ENCODE measurements around the gene PDE7B. TPM values are rescaled to one million over a fixed set of nuclear protein-coding genes. Genes with fewer than 3 reads are reported as not detected.

Gene PDE7B
- total and polyA plus RNA-seq, 2 donors (not counting 1 experiment from before 2014, with no cell fraction given), result 2.6 to 7.5 TPM

GRCh38 chr6:136083540-136083939 lies 232.0 kb downstream of the PDE7B start:
- Histone ChIP-seq H3K27me3 (replicated peaks in 1 of 4; ENCODE audit: control extremely low read depth in 1 of 4, control insufficient read depth in 3 of 4, insufficient read depth in 4 of 4, low read length in 3 of 4) (no peaks in the 10 kb centered on the region), H3K9ac (ENCODE audit: low read length) (no peak overlapping the region), H3K79me2 (ENCODE audit: control insufficient read depth, insufficient read depth, low read length) (no peaks in the 10 kb centered on the region), H3K36me3 (replicated peaks in 1 of 2; ENCODE audit: control extremely low read depth in 1 of 2, control insufficient read depth in 1 of 2, extremely low read depth in 1 of 2, insufficient read depth in 2 of 2, low read length in 1 of 2) (no peaks in the 10 kb centered on the region), H3K4me1 (ENCODE audit: control insufficient read depth in 2 of 2, insufficient read depth in 2 of 2, low read length in 2 of 2) (no peaks in the 10 kb centered on the region), H4K20me1 (ENCODE audit: control insufficient read depth, insufficient read depth, low read length, poor library complexity, severe bottlenecking) (no peaks in the 10 kb centered on the region), H2AFZ (ENCODE audit: insufficient read depth, low read depth, low read length, poor library complexity, severe bottlenecking) (no peak overlapping the region), H3K4me3 (ENCODE audit: control extremely low read depth in 1 of 5, extremely low read depth in 1 of 5, insufficient read depth in 1 of 5, low read depth in 2 of 5, low read length in 4 of 5) (no peak overlapping the region), H3K4me2 (replicated peaks; ENCODE audit: low read depth, low read length, poor library complexity, severe bottlenecking) (no peak overlapping the region), H3K27ac (ENCODE audit: low read length in 2 of 2) (no peak overlapping the region), H3K9me3 (ENCODE audit: control extremely low read depth in 1 of 3, control insufficient read depth in 2 of 3, insufficient read depth in 1 of 3, low read length in 2 of 3) (no peaks in the 10 kb centered on the region)
- H3K4me1 Mint-ChIP-seq, result no peaks in the 10 kb centered on the region
- ATAC-seq (ENCODE audit: low read depth) (no peak), DNase-seq (no peak)
- no peaks in the 10 kb centered on the region for H3K9me3 Mint-ChIP-seq (ENCODE audit: insufficient read depth)
- POLR2A ChIA-PET, result no interaction called here
- H3K27ac Mint-ChIP-seq, result no peak overlapping the region
- no peak overlapping the region for H3K4me3 Mint-ChIP-seq
- TF ChIP-seq EZH2 (IDR thresholded peaks at IDR 0.05; ENCODE audit: borderline replicate concordance, insufficient read depth, low read depth, low read length, poor library complexity, severe bottlenecking) (no peak), CTCF (IDR thresholded peaks at IDR 0.05) (no peak)
- CTCF ChIA-PET, result no interaction called here
- intact Hi-C loops (cut with micrococcal nuclease), result no loop called here
- H3K27me3 Mint-ChIP-seq, result no peaks in the 10 kb centered on the region

- no peak overlapping the region for H3K4me3 Mint-ChIP-seq
- WGBS (ENCODE audit: insufficient coverage), result no CpG with 5 or more reads among the region's 1 CpG
- H3K4me1 Mint-ChIP-seq, result no peaks in the 10 kb centered on the region
- H3K4me1 ChIP-seq (ENCODE audit: control insufficient read depth in 2 of 2, insufficient read depth in 2 of 2, low read length in 2 of 2), result no peaks in the 10 kb centered on the region
- H3K79me2 ChIP-seq (ENCODE audit: control insufficient read depth, insufficient read depth, low read length), result no peaks in the 10 kb centered on the region
- no peak for TF ChIP-seq EZH2 (IDR thresholded peaks at IDR 0.05; ENCODE audit: borderline replicate concordance, insufficient read depth, low read depth, low read length, poor library complexity, severe bottlenecking)
- no peak for TF ChIP-seq CTCF (IDR thresholded peaks at IDR 0.05)
- H4K20me1 ChIP-seq (ENCODE audit: control insufficient read depth, insufficient read depth, low read length, poor library complexity, severe bottlenecking), result no peaks in the 10 kb centered on the region
- no peak overlapping the region for H3K27ac Mint-ChIP-seq
- no peak overlapping the region for H3K9ac ChIP-seq (ENCODE audit: low read length)
- ATAC-seq (ENCODE audit: low read depth), result no peak
- no peaks in the 10 kb centered on the region for H3K27me3 ChIP-seq (replicated peaks in 1 of 4; ENCODE audit: control extremely low read depth in 1 of 4, control insufficient read depth in 3 of 4, insufficient read depth in 4 of 4, low read length in 3 of 4)
- no peaks in the 10 kb centered on the region for H3K9me3 ChIP-seq (ENCODE audit: control extremely low read depth in 1 of 3, control insufficient read depth in 2 of 3, insufficient read depth in 1 of 3, low read length in 2 of 3)
- ChIA-PET CTCF (no interaction called here), POLR2A (no interaction called here)
- no peak for DNase-seq
- no peak overlapping the region for H3K4me3 ChIP-seq (ENCODE audit: control extremely low read depth in 1 of 5, extremely low read depth in 1 of 5, insufficient read depth in 1 of 5, low read depth in 2 of 5, low read length in 4 of 5)
- no peaks in the 10 kb centered on the region for H3K9me3 Mint-ChIP-seq (ENCODE audit: insufficient read depth)
- H3K27ac ChIP-seq (ENCODE audit: low read length in 2 of 2), result no peak overlapping the region
- no peaks in the 10 kb centered on the region for H3K27me3 Mint-ChIP-seq
- no peaks in the 10 kb centered on the region for H3K36me3 ChIP-seq (replicated peaks in 1 of 2; ENCODE audit: control extremely low read depth in 1 of 2, control insufficient read depth in 1 of 2, extremely low read depth in 1 of 2, insufficient read depth in 2 of 2, low read length in 1 of 2)
- intact Hi-C loops (cut with micrococcal nuclease), result no loop called here
- H2AFZ ChIP-seq (ENCODE audit: insufficient read depth, low read depth, low read length, poor library complexity, severe bottlenecking), result no peak overlapping the region
- H3K4me2 ChIP-seq (replicated peaks; ENCODE audit: low read depth, low read length, poor library complexity, severe bottlenecking), result no peak overlapping the region
Observed at GRCh38 chr6:136084403-136084802, 232.9 kb downstream of the PDE7B start.
